Mesothelial cell of epicardium (in vitro differentiated cells): ENCODE results near the gene YIPF3. TPM values are rescaled to one million over a fixed set of nuclear protein-coding genes. Genes with fewer than 3 reads are reported as not detected.

Source experiments
- DNase-seq, 2 experiments: peaks; one replicate each; pipeline ENCODE4 v3.0.0; 2021; ENCODE audit warnings: low spot score in 2 of 2; ENCODE audit not compliant: unreplicated experiment in 2 of 2
- H3K27ac Mint-ChIP-seq: 2 replicates; pipeline ENCODE4 v1.8.0; 2021; ENCODE audit warnings: mixed read lengths
- H3K27me3 Mint-ChIP-seq: 2 replicates; pipeline ENCODE4 v1.8.0; 2021; ENCODE audit warnings: low read depth, mixed read lengths
- H3K36me3 Mint-ChIP-seq: 2 replicates; pipeline ENCODE4 v1.8.0; 2021; ENCODE audit warnings: mixed read lengths
- H3K4me1 Mint-ChIP-seq: 2 replicates; pipeline ENCODE4 v1.8.0; 2021; ENCODE audit warnings: mixed read lengths
- H3K4me3 Mint-ChIP-seq: 2 replicates; pipeline ENCODE4 v1.8.0; 2021; ENCODE audit warnings: mild to moderate bottlenecking, moderate library complexity, mixed read lengths
- H3K9me3 Mint-ChIP-seq: 2 replicates; pipeline ENCODE4 v1.8.0; 2021; ENCODE audit warnings: mixed read lengths
- CTCF ChIP-seq: fragments of 200-600 bp; sonication (generic); IDR thresholded peaks from one replicate; pipeline ENCODE4 v1.5.0; 2021; ENCODE audit warnings: antibody characterized with exemption; ENCODE audit not compliant: unreplicated experiment
- total RNA-seq: library from RNA; stranded (reverse); gene quantifications from 3 replicates; pipeline ENCODE4 v1.2.1, GENCODE V29; 2021

The YIPF3 gene
- total RNA-seq, 1 donor from 2014 or later = 107 TPM

DNA sequence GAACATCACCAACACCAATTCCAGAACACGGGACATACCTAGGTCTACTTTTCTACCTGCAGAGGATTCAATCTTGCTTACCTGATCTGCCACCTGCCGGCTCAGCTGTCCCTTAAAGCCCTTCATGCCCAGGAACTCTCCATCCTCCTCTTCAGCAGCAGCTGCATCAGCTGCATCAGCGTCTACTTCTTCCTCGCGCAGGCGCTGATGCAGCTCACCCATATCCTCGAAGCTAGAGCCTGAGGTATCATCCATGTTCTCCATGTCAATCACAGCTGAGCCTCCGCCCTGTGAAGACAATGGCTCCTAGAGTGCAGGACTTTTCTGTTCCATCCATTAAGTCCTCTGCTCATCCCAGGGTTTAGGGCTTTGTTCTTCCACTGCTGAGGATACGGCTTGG is 918 bp downstream of the YIPF3 start:
- Mint-ChIP-seq H3K4me1 (peaks cover 22% of the 10 kb centered on the region), H3K27me3 (no peaks in the 10 kb centered on the region), H3K4me3 (no peak overlapping the region), H3K27ac (no peak overlapping the region), H3K9me3 (no peaks in the 10 kb centered on the region), H3K36me3 (peaks cover 29% of the 10 kb centered on the region)
- no peak for TF ChIP-seq CTCF
- no peak for DNase-seq

DNA sequence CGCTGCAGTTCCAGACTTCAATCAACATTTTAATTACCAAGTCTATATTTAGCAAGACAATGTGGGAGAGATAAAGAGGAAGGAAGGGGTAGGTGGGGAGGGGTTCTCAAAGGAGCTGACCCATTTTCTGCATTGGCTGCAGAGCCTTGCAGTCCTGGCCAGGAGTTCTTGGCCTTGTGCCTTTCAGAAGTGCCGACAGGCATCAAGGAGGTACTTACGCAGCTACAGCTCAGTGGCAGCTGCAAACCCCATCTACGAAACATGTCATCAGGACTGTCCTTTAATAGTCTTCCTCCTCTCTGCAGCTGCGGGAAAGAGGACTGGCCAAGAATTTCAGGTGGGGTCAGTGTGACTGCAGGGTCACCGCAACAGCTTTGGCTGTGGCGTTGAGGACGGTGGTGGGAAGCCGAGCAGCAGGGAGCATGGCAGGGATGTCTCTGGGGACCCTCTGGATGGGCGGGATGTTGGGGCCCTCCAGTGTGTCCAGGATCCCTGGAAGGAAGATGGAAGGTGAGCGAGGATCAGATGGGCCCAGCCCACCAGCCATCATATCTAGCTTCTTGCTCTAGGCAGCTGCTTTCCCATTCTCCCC is 4.8 kb downstream of the YIPF3 start:
- H3K36me3 Mint-ChIP-seq = peaks cover 22% of the 10 kb centered on the region

DNA sequence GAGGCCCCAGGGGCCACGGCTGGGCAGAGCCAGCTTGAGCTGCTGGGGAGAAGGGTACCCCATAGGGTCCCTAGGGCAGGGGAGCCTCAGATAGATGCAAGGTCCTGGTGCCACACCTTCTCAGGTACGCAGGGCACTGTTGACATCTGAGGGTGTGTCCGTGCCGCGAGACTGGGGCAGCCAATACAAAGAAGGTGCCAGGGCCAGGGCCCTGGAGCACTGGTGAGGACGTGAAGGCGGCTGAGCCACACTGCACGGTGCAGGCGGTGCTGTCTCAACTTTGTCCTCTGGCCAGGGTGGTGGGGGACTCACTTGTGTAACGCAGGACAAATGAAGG is 5.9 kb downstream of the YIPF3 start:
- no peak for DNase-seq
- Mint-ChIP-seq H3K9me3 (no peaks in the 10 kb centered on the region), H3K27ac (no peak overlapping the region), H3K27me3 (peaks cover 24% of the 10 kb centered on the region), H3K36me3 (peaks cover 21% of the 10 kb centered on the region), H3K4me3 (peak overlapping the region; percentile 67), H3K4me1 (peaks cover 22% of the 10 kb centered on the region)
- TF ChIP-seq CTCF = no peak

More for the DNA sequence above, 4.8 kb downstream of the YIPF3 start:
- H3K27ac Mint-ChIP-seq = no peak overlapping the region
- H3K27me3 Mint-ChIP-seq = peaks cover 24% of the 10 kb centered on the region
- TF ChIP-seq CTCF = no peak
- peaks cover 26% of the 10 kb centered on the region for H3K4me1 Mint-ChIP-seq
- DNase-seq = no peak
- peak overlapping the region; percentile 7 for H3K4me3 Mint-ChIP-seq
- H3K9me3 Mint-ChIP-seq = no peaks in the 10 kb centered on the region

GRCh38 chr6:43509984-43510826 is 6.5 kb downstream of the YIPF3 start, which contains the start of gene LRRC73:
LRRC73 (minus strand) TSS chr6:43510346; CDS start chr6:43509785, 561 bp downstream.
- H3K27ac Mint-ChIP-seq = peak within 1 kb of the TSS; percentile 11
- no peak for TF ChIP-seq CTCF

DNA sequence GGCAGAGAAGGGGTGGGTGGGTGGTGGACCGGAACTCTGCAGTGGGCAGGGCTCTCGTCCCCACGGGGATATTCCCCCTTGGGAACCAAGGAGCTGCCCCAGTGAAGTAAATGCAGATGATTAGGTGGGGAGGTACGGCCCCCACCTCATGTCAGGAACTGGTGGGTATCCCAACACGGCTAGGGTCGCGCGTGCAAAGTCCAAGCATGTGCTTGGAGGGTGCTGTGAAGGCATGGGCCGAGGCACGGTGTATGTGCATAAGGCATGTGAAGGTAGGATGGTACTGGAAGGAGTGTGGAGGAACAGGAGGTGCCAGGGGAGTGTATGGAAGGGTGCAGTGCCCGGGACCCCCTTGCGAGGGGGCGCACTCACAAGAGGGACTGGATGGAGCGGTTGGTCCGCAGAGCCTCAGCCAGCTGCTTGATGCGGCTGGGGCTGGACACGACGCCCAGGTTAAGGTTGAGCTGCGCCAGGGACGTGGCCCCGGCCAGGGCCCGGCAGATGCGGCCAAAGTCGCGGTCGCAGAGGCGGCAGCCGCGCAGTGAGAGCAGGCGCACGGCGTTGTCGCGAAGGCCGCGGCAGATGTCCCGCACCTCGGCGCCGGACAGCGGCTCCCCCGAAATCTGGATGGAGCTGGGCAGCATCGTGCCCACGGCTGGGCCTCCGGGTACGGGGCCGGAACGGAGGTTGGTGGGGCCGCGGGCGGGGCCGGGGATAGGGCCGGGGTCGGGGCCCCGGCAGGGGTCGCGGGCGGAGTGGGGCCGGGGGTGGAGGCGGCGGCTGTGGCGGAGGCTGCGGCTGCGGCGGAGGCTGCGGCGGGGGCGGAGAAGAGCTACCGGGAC is 7.4 kb downstream of the YIPF3 start:
- Mint-ChIP-seq H3K9me3 (no peaks in the 10 kb centered on the region), H3K27me3 (peaks cover 24% of the 10 kb centered on the region), H3K27ac (peak overlapping the region; percentile 11), H3K4me1 (peaks cover 9% of the 10 kb centered on the region), H3K36me3 (peaks cover 16% of the 10 kb centered on the region), H3K4me3 (peak overlapping the region; percentile 78)
- no peak for DNase-seq
- TF ChIP-seq CTCF = no peak

More at GRCh38 chr6:43509984-43510826, 6.5 kb downstream of the YIPF3 start, which contains the start of gene LRRC73:
- peak; percentile 76 to 89 for DNase-seq
- peaks cover 24% of the 10 kb centered on the region for H3K27me3 Mint-ChIP-seq
- H3K4me1 Mint-ChIP-seq = peaks cover 16% of the 10 kb centered on the region
- H3K9me3 Mint-ChIP-seq = no peaks in the 10 kb centered on the region
- peak within 1 kb of the TSS; percentile 78 for H3K4me3 Mint-ChIP-seq
- peaks cover 19% of the 10 kb centered on the region for H3K36me3 Mint-ChIP-seq
